HG03060 (cell line): ENCODE data around the gene BMP3.

Source experiments
- ATAC-seq: cut with Tn5 transposase; IDR thresholded peaks from one replicate; pipeline ENCODE4 v1.9.1; 2021; ENCODE audit warnings: low read depth, moderate number of reproducible peaks; ENCODE audit not compliant: unreplicated experiment

BMP3 gene

DNA sequence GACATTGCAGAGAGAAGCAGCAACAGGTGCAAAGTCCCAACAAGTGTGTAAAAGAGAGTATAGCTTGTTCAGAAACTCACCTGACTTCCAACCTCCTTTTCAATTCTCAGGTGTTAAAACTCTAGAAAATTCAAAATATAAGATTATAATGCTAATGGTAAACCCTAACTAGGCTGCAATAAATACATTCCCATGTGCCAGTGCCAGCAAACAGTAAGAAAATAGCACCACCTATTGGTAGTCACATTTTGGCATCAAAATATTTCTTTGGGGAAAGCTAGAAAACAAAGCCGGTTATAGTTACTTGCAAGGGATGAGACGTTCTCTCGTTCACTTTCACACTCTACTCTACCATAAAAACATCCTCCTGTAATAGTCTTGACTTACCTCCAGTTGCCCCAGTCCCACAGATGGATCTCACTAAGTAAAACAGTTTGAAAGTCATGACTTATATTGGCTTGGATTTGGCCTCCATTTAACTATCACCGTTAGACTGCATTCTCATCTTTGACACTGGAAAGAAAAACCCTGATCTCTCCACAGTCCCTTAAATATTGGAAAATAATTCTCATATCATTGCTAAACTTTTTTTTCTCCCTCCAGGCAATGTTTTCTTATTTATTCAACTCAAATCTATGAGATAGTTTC is 9.6 kb downstream of the BMP3 start:
- ATAC-seq = no peak

- no peak for ATAC-seq
These were observed 12.3 kb downstream of the BMP3 start for GRCh38 chr4:81042578-81043365.

GRCh38 chr4:81049330-81049729 is 18.8 kb downstream of the BMP3 start:
- ATAC-seq = no peak

DNA sequence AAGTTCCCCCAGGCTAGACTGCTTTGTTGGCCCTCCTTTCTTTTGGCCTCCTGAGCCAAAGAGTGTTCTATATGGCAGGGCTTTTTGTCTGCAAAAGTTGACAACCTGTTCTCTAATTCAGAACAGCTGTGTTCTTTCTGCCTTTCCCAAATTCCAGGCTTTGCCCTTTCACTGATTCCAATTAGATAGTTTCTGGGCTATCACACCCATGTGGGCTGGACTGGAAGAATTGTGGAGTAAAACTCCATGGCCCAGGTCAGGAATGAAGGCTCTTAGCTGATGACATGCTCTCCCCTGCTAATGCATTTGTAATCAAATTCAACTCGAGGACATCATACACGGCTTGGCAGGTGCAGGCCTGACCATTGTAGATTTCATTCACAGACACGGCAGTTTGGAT is 19.4 kb downstream of the BMP3 start:
- ATAC-seq = no peak

- ATAC-seq = peak; percentile 99
These were observed 21.9 kb downstream of the BMP3 start for GRCh38 chr4:81052119-81053068.

- no peak for ATAC-seq
These were observed 28.1 kb downstream of the BMP3 start for GRCh38 chr4:81058621-81059020.

- no peak for ATAC-seq
These were observed 30.3 kb downstream of the BMP3 start for GRCh38 chr4:81060587-81061343.

DNA sequence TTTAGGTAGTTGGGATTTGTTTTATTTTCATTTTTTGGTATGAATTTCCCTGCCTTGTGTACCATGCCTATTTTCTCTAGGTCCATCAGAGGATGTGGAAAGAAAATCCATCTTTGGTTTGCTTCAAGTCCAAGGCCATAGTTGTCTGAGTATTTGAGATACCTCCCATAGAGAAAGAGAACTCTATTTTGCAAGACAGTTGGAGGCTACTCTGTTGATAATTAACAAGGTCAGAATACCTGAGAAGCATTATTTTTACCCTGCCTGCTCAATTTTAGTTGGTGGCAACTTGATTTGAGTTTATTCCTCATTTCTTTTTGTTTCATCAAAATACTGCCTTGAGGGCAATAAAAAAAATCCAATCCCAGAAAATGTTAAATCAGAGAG is 30.8 kb downstream of the BMP3 start:
- no peak for ATAC-seq

DNA sequence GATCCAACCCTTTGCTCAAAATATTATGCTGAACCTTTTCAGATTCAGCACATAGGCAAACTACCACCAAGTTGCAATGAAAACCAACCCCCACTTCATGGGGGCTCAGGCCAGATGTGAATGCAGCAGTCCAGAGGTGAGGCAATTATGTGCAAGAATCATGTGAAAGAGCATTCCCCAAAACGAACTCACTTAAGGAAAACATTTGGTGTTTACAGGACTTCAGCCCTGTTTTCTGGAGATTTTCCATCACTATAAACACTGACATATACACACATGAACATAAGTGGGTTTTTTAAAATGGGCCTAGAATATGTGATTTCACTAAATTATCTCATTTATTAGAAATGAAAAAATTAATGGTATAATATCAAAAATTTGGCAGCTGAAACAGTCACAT is 31.5 kb downstream of the BMP3 start:
- no peak for ATAC-seq

GRCh38 chr4:81065446-81065845 is 34.9 kb downstream of the BMP3 start:
- no peak for ATAC-seq

- ATAC-seq = peak; percentile 94
These were observed 39.3 kb downstream of the BMP3 start for GRCh38 chr4:81069706-81070331.

DNA sequence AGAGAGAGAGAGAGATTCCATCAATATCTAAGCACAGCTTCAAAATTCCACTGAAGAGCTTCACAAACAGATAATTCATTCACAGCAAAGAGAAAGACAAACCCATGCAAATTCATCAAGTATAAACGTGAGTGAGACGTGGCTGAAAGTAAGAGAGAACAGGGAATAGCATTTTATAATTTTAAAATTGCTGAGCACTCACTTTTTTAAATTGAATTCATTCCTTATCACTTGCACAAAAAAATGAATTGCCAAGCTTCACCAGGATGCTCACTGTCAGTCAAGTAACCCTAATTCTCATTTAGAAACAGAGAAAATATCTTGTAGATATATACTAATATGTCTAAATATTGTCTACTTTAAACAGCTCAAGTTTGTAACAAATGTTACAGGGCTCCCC is 40.5 kb downstream of the BMP3 start:
- no peak for ATAC-seq

DNA sequence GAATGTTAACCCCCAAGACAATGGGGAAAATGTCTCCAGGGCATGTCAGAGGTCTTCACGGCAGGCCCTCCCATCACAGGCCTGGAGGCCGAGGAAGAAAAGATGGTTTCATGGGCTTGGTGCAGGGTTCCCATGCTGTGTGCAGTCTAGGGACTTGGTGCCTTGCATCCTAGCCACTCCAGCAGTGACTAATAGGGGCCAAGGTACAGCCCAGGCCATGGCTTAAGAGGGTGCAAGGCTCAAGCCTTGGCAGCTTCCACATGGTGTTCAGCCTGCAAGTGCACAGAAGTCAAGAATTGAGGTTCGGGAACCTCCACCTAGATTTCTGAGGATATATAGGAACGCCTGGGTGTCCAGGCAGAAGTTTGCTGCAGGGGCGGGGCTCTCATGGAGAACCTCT is 50.6 kb downstream of the BMP3 start:
- no peak for ATAC-seq

- no peak for ATAC-seq
These were observed 53.5 kb downstream of the BMP3 start for GRCh38 chr4:81084029-81084428.

GRCh38 chr4:81084634-81085033 is 54.1 kb downstream of the BMP3 start:
- no peak for ATAC-seq

DNA sequence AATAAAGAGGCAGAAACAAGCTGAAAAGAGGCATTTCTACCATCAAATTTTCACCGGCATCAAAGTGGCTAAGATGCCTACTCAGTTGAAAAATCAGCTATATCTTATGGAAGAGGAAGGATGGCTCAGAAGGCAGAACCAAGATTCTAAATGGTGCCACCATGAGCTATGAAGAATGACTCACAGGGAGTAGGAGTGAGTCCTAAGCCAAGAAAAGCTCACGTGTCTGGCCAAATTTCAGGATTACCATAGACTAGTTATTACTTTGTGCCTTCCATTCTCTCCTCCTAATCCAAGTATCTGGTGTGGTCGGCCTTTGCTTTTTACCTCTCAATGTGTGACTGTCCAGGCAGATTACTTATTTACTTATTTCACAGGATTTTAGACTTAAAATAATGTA is 54.8 kb downstream of the BMP3 start:
- no peak for ATAC-seq

- ATAC-seq = no peak
These were observed 55.5 kb downstream of the BMP3 start for GRCh38 chr4:81085979-81086378.

GRCh38 chr4:81093720-81094401 is 63.4 kb downstream of the BMP3 start:
- no peak for ATAC-seq

DNA sequence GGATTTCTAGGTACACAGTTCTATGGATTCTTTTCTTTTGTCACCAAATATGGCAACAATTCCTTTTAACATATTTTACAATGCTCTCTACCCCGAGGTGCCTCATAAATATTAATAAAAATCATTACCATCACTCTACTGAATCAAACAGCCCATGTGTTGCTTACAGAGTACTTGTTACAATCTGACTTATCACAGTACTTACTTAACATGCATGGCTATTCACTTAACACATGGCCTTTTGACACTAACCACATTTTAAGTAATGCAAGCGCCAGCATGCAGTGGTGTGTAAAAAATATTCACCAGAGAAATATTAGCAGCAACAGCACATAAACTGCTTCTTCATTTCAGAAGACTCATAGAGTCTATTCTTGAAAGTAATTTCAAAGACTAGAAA is 64.9 kb downstream of the BMP3 start:
- ATAC-seq = no peak
